ENCODE results near the gene CCNK.

Gene CCNK

DNA sequence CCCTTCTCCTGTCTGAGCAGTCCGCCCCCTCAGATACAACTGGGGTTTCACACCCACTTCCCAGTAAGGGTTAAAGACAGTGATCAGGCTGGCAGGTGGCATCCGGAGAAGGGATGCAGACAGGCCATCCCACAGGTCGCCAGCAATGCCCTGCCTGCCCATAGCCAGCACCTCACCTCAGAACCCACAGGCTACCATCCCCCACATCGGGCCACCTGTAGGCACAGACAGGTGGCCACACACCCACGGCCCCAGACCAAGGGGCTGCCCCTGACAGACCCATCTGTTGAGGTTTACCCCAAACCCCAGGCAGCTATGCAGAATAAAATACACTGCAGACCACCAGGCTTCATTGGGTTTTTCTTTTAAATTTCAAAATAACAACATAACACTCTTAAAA, 57.5 kb downstream of the CCNK start:
- DNase-seq: no peak

DNA sequence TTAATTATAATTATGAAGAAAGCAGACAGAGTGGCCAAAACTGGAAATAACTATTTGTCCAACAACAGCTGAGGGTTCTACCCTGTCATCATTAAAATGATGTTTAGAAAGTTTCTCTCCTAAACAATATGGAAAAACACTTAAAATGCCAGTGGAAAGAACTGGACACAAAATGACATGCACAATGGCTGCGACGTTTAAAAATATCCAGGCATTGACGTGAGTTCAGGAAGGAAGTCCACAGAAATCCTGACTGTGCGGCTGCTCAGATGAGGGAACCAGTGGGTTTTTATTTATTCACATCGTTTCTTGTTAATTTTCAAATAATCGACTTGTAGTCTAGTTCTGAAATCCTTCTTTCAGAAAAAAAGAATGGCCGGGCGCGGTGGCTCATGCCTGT, 58.3 kb downstream of the CCNK start:
- no peak for DNase-seq

DNA sequence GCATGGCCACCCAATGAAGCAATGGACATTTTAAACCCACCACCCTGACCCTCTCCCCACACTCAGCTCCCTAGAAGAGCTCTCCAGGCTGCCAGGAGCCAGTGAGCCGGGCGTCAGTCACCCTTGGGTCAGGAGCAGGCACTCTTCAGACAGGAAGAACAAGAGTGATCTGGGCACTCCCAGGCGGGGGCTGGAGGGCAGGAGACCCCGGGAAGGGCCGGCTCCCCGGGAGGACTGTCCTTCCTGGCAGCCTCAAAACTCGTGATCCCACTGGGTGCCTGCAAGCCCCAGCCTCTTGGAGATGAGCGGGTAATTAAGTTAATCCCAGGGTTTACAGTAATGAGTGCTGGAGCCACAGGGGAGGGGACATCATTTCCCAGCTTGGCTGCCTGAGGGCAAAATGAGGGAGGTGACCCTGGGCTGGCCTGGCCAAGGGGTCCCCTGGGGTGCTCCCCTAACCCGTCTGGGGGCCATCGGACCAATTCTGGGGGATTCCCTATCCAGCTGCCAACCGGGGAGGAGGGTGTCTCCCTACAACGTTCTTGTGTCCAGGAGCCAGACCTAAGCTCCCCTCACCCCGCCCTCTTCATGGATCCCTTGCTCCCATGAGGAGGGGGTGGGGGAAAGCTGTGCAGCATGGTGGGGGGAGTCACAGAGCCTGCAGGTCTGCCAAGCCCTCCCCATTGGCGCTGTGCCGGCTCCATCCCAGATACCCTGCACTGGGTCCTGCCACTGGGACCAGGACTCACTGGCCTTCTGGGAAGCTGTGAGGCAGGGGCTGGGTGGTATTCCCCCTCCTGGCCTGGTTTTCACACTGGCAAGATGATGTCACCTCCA, 59.2 kb downstream of the CCNK start:
- DNase-seq: no peak

GRCh38 chr14:99541211-99541610, 60.0 kb downstream of the CCNK start:
- no peak for DNase-seq

DNA sequence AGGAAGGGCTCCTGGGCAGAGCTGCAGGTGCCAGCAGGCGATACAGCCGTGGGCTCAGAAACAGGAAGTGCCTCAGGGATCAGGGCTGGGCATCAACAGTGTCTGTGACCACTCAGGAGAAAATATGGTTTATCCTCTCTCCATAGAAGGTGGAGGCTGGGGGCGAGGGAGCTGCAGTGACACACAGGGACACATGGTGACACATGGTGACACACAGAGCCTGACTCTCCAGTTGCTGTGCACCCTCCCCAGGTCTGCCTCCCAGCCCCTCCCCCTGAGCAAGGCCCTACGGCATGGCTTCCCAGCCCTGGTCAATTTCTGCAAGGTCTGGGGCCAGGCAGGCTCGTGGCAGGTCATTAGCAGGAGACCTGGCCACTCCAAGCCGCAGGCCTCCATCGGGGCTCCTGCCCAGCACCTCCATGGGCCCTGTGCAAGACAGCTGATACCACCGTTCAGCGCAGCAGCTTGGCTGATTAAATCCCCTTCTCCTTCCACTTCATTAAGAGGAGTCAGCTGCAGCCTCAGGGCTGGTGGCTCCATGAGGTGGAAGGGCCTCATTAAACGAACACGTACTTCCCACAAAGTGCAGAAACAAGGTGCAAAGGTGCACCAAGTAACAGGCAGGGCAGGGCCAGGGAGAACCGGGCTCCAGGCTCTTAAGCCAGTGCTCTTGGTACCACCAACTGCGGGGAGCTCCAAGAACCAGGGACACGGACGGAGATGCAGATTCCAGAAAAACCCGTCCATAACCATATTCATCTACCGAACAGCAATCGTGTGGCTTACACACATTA, 60.7 kb downstream of the CCNK start:
- no peak for DNase-seq

DNA sequence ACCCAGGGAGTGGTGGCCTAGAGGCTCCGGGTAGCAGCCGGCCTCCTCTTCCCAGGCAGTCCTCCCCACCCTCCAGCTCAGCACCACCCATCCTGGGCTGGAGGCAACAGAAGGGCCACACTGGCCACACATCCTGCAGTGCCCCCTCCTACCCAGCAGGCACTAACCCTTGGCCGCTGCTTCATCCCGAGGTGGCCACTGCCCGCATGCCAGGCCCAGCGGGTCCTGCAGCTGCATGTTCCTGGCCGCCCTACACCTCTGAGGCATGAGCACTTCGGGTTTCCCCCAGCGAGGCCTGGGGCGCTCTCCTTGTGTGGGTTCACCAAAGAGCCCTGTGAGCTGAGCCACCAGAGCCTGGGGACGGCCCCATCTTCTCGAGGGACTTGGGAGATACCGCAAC, 61.4 kb downstream of the CCNK start:
- DNase-seq: no peak

- DNase-seq: no peak
Measured at GRCh38 chr14:99543370-99543769, 62.2 kb downstream of the CCNK start.

GRCh38 chr14:99543985-99544384, 62.8 kb downstream of the CCNK start:
- no peak for DNase-seq

- no peak for DNase-seq
Measured at GRCh38 chr14:99544991-99545390, 63.8 kb downstream of the CCNK start.

GRCh38 chr14:99545586-99545985, 64.4 kb downstream of the CCNK start:
- DNase-seq: no peak

GRCh38 chr14:99546234-99546879, 65.1 kb downstream of the CCNK start:
- DNase-seq: no peak

DNA sequence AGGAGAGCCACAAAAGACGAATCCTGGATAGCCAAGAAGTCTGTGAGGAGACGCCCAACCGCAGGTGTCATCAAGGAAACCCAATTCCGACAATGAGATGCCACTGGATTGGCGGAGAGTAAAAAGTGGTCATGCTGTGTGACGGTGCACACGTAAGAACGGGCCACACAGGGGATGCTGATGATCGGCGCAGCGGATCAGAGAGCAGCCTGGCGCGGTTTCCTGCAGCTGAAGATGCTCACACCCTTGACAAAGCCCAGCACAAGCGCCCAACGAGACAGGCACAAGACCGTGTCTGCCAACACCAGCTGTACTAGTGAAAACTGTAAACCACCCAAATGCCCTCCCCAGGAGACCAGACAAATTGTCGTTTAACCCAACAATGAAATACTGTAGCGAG, 67.0 kb downstream of the CCNK start:
- no peak for DNase-seq

- DNase-seq: peak; percentile 2
Measured at GRCh38 chr14:99548871-99549515, 67.8 kb downstream of the CCNK start.

DNA sequence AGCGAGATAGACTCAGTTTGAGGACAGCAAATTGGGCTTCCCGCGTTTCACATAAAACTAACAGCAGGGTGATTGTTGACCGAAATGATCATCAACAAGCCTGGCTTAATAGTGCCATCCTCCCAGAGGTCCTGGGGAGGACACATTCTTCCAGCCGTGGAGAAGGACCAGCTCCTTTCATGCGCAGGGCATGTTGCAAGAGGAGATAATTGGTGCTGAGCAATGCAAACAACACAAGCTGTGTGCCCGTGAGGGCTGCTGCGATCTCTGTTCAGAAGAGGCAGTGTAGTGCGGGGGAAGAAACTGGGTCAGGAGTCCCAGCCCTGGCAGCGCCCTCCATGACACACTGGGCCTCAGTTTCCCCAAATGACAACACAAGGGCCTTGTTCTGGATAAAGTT, 68.5 kb downstream of the CCNK start:
- no peak for DNase-seq

GRCh38 chr14:99550387-99550992, 69.3 kb downstream of the CCNK start:
- no peak for DNase-seq

DNA sequence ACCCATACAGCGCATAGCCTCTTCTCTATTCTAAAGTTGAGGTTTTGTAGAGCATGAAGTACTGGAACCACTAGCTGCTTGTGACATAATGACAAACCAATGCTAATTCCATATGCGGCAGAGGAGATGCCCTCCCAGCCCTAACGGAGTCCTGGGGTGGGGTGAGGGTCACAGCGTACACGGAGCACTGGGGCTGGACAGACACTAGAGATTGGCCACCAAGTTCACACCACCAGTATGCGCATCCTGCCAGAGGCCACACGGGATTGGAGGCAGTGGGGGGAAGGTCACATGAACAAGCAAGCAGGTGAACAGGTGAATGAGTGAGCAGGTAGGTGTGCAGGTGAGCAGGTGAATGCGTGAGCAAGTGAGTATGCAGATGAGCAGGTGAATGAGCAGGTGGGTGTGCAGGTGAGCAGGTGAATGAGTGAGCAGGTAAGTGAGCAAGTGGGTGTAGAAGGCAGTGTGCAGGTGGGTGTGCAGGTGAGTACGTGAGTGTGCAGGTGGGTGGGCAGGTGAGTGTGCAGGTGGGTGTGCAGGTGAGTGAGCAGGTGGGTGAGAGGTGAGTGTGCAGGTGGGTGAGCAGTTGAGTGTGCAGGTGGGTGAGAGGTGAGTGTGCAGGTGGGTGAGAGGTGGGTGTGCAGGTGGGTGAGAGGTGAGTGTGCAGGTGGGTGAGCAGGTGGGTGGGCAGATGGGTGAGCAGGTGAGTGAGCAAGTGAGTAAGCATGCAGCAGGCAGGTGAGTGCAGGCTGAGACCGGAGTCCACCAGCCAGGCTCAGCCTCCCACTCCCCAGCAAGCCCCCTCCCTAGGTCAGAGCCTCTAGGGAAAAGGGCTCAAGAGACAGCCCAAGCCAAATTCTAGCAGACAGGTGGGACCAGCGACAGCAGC, 70.1 kb downstream of the CCNK start:
- DNase-seq: no peak

DNA sequence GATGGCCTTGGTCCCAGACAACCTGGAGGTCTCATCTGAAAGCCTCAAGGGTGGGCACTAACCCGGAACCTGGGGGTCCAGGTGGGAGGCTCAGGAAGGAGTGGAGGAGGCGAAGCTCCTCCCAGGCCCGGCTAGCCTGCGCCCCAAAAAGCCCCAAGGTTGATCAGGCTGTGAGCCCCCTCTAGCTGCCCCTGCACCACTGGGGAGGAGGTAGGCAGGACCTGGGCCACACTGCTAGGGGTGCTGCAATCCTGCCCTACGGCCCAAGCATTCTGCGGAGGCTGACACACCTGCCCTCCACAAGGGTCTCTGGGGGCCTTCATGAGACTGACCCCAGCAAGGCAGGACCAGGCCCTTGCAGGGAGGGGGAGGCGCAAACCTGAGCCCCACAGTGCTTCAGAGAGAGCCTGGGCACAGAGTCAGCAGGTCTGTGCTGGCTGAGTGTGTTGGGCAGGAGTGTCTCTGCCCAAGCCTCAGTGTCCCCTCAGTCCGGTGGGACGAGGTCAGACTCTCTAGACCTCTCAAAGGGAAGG, 70.9 kb downstream of the CCNK start:
- DNase-seq: no peak

- no peak for DNase-seq
Measured at GRCh38 chr14:99552572-99553216, 71.5 kb downstream of the CCNK start.

GRCh38 chr14:99554184-99554583, 73.0 kb downstream of the CCNK start:
- DNase-seq: peak; percentile 37

DNA sequence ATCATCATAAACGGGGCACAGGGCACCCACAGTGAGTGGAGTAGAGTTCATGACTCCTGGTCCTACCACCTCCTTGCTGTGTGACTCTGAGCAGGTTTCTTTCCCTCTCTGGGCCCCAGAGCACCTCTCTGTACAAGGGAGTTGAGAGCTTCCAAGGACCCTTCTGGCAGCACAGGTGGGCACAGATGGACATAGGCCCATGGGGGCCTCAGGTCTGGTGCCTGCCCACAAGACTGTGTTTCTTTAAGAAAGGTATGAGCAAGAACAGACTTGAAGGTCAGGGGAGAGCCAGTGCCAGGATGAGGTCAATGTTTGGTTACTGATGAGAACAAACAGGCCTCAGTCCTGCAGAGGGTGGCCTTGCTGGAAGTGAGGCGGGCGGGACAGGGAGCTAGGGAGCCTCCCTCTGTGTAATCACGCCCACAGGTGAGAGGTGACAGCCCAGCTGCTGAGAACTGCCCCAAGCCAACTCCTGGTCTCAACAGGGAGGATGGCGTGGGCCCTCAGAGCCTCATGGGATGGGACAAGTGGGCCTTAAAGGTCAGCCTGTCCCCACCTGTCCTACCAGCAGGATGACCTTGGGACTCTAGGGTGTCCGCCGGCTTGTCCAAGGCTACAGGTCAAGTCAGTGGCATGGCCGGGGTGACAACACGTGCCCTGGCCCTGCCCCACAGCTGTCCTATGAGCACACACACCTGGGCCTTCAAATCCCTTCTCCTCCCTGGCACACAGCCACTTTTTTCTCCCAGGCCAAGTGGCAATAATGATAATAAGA, 73.7 kb downstream of the CCNK start:
- no peak for DNase-seq

Measured in midbrain (tissue), 1 donor.